Measurements from ENCODE around the gene FAT2.

Gene FAT2

DNA sequence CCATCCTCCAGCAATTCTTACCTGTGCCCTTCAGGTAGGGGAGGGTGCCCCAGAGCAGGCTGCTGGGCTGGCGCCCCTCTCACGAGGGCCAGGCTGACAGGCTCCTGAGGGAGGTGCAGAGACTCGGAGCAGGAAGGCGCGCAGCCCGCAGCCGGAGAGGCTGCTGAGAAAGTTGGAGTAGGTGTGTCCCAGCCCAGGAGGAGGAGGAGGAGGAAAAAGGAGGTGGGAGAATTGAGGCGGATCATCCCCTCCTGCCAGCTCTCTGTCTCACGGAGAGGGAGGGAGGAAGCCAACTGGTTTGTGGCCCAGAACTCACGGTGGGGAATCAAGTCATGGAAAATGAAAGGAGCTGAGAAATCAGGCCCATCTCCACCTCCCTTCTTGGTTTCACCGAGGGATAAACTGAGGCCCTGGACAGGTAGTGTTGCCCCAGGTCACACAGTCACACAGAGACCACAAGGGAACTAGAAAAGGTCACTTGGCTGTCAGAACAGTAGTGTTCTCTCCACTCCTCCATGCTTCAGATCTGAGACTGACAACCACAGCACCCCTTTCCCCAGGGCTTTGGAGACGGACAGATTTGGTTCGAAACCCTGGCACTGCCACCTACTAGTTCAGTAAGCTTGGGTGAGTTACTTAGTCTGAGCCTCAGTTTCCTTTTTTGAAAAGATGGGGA lies at the start of gene FAT2:
Gene FAT2, minus strand, starts transcription at position 188 of the 676 bp plus-strand sequence. CDS start 22,400 bp downstream, outside the sequence.
- no peak for DNase-seq

DNA sequence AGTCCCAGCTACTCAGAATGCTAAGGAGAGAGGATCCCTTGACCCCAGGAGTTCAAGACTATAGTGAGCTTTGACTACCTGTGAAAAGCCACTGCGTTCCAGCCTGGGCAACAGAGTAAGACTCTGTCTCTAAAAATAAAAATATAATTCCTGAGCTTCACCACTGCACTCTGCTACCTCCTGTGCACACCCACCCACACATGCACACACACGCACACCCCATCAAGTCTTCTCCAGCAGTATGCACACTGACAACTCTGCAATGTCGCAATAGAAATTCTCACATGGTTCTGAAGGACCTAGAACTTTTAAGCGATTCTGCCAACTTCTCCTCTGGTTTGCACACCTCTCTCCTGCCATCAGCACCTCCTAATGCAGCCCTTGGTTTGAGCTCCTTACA lies 47.5 kb upstream of the FAT2 start:
- DNase-seq, result no peak

GRCh38 chr5:151637676-151638075 lies 46.5 kb upstream of the FAT2 start:
- DNase-seq, result no peak

DNA sequence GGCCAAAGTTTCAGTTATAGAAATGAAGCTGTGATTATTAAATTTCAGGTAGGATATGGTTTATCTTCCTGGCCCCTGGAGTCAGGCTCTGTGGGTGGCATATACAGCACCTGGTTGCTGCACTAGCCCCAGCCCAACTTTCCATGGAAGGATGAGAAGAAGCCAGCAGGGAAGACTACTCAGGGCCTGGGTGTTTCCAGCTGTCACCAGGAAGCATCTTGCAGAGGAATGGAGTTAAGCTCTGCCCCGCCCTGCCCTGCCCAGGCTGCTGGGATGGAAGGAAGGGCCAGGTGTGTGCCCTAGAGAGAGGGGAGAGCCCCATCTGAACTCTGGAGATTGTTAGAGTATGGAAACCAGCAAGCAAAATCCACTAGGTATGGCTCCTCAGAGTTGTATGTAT lies 42.8 kb upstream of the FAT2 start:
- DNase-seq, result no peak

GRCh38 chr5:151632941-151633340 lies 41.8 kb upstream of the FAT2 start:
- DNase-seq, result no peak

- no peak for DNase-seq
Measured at GRCh38 chr5:151632524-151632923, 41.4 kb upstream of the FAT2 start.

GRCh38 chr5:151631941-151632340 lies 40.8 kb upstream of the FAT2 start:
- DNase-seq, result no peak

GRCh38 chr5:151630088-151630487 lies 39.0 kb upstream of the FAT2 start:
- DNase-seq, result no peak

DNA sequence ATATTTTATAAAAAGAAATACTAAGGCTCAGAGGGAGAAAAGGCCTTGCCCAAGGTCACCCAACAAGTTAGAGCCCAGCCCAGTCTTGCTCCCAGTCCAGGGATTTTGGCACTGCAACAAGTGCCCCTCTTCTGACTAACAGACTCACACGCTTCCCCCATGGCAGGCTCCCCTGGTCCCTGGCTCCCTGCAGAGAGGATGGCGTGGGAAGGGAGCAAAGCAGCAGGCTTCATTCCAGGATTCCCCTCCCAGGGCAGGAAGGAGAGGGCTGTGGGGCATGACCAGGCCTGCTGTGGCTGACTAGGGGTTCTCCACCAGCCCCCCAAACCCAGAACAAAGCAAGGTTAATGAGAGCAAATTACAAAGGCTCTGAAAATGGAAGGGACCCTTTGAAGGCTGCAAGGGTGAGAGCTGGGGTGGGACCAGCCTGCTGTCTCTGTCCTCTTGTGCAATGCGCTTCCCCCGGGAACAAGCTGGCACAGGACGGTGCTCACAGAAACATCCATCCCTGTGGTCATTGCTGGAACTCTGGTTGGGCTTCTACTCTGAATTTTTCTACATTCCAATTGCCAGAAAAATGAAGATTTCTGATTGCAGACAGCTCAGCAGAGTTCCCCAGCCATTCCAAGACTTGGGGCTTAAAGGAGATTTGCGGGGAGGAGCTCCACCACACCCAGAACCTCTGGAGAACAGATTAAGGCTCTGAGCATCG lies 37.1 kb upstream of the FAT2 start:
- no peak for DNase-seq

DNA sequence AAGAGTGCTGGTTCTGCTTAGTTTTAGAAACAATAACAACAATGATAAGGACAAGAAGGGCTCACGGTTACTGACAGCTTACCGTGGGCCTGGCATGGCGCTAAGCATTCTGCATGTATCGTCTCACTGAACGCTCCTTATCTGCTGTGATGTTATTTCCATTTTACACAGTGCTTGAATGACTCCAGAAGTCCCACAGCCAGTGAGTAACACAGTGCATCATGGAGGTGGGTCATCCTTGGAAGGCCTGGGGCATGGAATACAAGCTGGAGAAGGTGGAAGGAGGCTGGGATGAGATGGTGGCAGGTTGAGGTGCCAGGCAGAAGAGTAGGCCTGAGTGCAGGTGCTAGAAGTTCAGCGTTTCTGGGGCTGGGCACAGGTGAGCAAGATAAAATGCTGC lies 36.5 kb upstream of the FAT2 start:
- no peak for DNase-seq

DNA sequence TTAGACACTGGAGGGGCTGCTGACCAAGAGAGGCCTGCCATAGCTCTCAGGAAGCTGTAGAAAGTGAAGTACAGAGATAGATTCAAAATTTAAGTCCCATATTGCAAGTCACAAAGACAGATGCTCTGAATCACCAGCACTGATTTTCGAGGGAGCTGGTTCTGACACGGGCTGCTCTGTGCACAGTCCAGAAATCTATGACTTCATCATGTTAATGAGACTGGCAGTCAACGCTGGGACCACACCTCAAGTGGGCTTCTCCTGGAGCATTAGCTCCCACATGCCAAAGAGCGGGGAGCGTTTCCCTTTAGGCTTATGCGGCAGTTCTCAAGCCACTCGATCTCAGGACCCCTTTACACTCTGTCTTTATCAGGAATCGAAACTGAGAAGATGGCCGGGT lies 34.2 kb upstream of the FAT2 start:
- no peak for DNase-seq

- no peak for DNase-seq
Measured at GRCh38 chr5:151624476-151624875, 33.3 kb upstream of the FAT2 start.

DNA sequence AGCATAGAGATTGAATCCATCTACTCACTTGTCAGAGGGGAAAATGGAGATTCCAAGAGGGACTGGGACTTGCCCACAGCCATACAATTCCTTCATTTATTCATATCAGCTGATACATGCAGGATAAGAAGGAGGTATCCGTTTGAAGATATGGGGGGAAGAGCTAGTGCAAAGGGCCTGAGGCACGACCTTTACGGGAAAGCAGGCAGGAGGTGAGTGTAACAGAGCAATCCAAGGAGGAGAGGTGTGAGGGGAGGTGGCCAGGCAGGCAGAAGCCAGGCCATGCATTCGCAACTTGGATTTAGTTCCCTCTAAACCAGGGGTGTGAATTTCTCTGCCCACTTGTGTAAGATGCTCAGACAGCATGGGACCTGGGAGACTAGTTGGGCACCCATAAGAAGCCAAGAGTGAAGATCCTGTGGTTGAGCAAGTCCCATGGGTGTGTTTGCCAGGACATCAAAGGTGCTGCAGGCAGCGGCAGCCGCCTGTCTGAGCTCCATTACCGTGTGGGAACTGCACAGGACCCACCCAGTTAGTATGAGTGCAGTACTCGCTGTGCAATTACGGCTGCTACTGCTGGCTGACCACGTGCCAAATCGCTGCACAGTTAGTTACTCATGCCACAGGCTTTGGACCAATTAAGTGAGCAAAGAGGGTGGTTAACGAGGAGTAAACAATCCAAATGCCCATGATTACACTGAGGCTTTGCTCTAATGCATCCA lies 31.4 kb upstream of the FAT2 start:
- DNase-seq, result no peak

DNA sequence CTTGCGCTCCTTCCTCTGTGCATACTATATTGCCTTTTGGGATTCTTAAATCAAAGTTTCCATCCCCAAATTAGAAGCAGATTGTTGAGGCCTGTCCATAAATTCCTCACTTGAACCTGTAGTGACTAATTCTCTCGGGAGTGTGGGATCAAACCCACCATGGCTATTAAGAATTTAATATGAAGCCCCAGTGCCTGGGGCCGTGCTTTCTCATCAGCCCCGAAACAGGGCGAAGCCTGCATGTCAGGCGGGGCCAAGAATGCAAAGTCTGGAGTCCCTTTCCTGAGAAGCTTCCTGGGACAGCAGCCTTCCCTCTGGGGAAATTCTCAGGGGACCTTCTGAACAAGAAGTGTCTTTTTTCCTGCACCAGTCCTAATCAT lies 29.3 kb upstream of the FAT2 start:
- no peak for DNase-seq

DNA sequence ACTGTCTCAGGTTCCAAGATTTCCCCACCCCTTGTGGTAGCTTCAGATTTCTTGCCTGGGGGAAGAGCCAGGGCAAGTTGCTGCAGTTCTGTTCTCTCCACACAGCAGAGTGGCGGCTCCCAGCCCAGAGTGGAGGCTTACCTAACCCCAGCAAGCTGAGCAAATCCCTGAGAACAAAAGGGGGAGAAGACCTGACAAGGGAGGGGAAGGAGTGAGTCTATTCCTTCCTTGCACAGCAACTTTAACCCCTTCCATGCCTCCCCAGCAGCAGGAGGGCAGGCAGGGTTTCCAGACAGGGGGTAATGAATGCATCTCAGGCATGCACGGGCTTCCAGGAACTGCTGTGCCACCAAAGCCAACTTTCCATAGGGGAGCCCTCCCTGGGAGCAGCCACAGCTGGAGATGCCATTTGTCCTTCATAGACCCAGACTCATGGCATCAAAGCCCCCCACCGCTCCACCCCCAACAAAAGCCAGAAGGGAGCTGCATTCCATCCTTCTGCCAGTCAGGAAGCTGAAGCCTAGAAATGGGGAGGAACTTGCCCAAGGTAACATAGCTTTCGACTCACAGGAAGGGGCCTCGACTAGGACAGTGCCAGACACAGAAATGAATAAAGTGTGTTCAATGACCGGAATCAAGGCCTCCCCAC lies 28.8 kb upstream of the FAT2 start:
- no peak for DNase-seq

DNA sequence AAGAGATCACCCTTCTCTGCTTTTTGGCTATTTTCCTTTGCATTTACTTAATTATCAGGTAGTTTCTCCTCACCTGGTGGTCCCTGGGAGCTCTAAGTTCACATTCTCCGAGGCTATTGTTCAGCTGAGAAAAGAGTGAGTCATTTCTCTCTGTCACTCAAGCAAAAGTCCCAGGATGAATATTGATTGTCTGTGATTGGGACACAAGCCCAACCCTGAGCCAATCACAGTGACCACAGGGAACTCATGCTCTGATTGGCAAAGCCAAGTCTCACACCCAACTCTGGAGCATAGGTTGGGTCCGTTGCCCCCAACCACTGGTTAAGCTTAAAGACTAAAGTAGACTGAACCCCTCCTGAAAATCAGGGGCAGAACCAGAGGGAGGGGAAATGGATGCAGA lies 27.8 kb upstream of the FAT2 start:
- DNase-seq, result no peak

- no peak for DNase-seq
Measured at GRCh38 chr5:151617841-151618710, 26.9 kb upstream of the FAT2 start.

DNA sequence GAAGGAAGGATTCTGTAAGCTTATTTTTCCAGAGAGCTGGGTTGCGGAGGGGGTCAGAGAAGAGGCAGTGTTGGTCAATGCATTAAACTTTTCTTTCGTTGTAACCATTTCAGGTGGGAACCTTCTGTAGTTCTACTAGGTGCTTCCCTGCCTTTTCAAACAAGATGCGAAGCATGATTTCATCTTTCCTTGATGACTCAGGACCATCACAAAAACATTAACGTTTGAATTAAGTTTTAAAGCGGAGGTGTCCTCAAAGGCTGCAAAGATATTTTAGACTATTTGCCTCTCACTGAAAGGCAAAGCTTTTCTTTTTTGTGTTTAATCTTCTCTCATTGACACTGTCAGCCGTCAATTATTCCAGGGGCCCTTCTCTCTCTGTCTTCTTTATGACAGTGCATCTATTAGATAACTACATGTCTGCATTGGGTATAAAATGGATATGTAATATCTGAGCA lies 26.3 kb upstream of the FAT2 start:
- no peak for DNase-seq

DNA sequence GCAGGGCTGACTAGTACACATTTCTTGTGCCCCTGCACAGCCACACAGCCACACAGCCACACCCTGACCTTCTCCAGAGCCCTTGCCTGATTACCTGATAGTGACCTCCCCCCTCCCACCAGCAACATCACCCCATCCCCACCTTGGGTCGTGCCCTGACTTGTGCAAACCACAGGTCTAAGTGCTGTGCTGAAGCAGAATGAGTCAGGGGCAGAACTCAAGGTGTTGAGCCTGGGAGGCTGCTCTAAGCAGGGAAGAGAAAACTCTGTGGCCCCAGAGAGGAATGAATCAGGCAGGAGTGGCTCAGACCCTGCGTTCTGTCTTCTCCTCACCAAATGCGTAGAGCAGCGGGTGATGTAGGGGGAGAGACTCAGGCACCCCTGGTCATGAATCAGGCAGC lies 24.3 kb upstream of the FAT2 start:
- no peak for DNase-seq

GRCh38 chr5:151614565-151614964 lies 23.4 kb upstream of the FAT2 start:
- DNase-seq, result no peak

GRCh38 chr5:151612689-151613427 lies 21.7 kb upstream of the FAT2 start:
- DNase-seq, result peak in 1 of 4 experiments; percentile 15

All from activated CD4-positive, CD25-positive, alpha-beta regulatory T cell (primary cell).